ENCODE data around the gene NR5A1.

The NR5A1 gene

GRCh38 chr9:124503713-124504529 is 3.3 kb downstream of the NR5A1 start:
- Histone ChIP-seq H3K4me3 (ENCODE audit: low read length) (no peak overlapping the region), H3K36me3 (ENCODE audit: control insufficient read depth, insufficient read depth, low read length, severe bottlenecking) (no peaks in the 10 kb centered on the region), H3K9ac (ENCODE audit: low read length) (no peak overlapping the region), H3K4me1 (ENCODE audit: control insufficient read depth, insufficient read depth, low read length) (peaks cover 4% of the 10 kb centered on the region), H3K27me3 (replicated peaks; ENCODE audit: control insufficient read depth, insufficient read depth, low read length) (peaks cover 51% of the 10 kb centered on the region), H3K9me3 (ENCODE audit: control insufficient read depth, low read length) (no peaks in the 10 kb centered on the region)
- DNase-seq (ENCODE audit: low read depth): no peak

GRCh38 chr9:124502711-124503702 is 4.2 kb downstream of the NR5A1 start:
- no peak for DNase-seq (ENCODE audit: low read depth)
- Histone ChIP-seq H3K9me3 (ENCODE audit: control insufficient read depth, low read length) (no peaks in the 10 kb centered on the region), H3K9ac (ENCODE audit: low read length) (no peak overlapping the region), H3K27me3 (replicated peaks; ENCODE audit: control insufficient read depth, insufficient read depth, low read length) (peaks cover 61% of the 10 kb centered on the region), H3K36me3 (ENCODE audit: control insufficient read depth, insufficient read depth, low read length, severe bottlenecking) (no peaks in the 10 kb centered on the region), H3K4me1 (ENCODE audit: control insufficient read depth, insufficient read depth, low read length) (peaks cover 4% of the 10 kb centered on the region), H3K4me3 (ENCODE audit: low read length) (no peak overlapping the region)

GRCh38 chr9:124501771-124502320 is 5.4 kb downstream of the NR5A1 start:
- Histone ChIP-seq H3K27me3 (replicated peaks; ENCODE audit: control insufficient read depth, insufficient read depth, low read length) (peaks cover 72% of the 10 kb centered on the region), H3K36me3 (ENCODE audit: control insufficient read depth, insufficient read depth, low read length, severe bottlenecking) (no peaks in the 10 kb centered on the region)

GRCh38 chr9:124500796-124501611 is 6.2 kb downstream of the NR5A1 start:
- DNase-seq (ENCODE audit: low read depth): no peak
- Histone ChIP-seq H3K9ac (ENCODE audit: low read length) (no peak overlapping the region), H3K9me3 (ENCODE audit: control insufficient read depth, low read length) (no peaks in the 10 kb centered on the region), H3K27me3 (replicated peaks; ENCODE audit: control insufficient read depth, insufficient read depth, low read length) (peaks cover 80% of the 10 kb centered on the region), H3K36me3 (ENCODE audit: control insufficient read depth, insufficient read depth, low read length, severe bottlenecking) (no peaks in the 10 kb centered on the region), H3K4me1 (ENCODE audit: control insufficient read depth, insufficient read depth, low read length) (peaks cover 4% of the 10 kb centered on the region), H3K4me3 (ENCODE audit: low read length) (no peak overlapping the region)

More at GRCh38 chr9:124501771-124502320, 5.4 kb downstream of the NR5A1 start:
- peaks cover 4% of the 10 kb centered on the region for H3K4me1 ChIP-seq (ENCODE audit: control insufficient read depth, insufficient read depth, low read length)
- DNase-seq (ENCODE audit: low read depth): no peak
- no peaks in the 10 kb centered on the region for H3K9me3 ChIP-seq (ENCODE audit: control insufficient read depth, low read length)
- H3K9ac ChIP-seq (ENCODE audit: low read length): no peak overlapping the region
- H3K4me3 ChIP-seq (ENCODE audit: low read length): no peak overlapping the region

GRCh38 chr9:124500028-124500795 is 7.0 kb downstream of the NR5A1 start:
- Histone ChIP-seq H3K9me3 (ENCODE audit: control insufficient read depth, low read length) (no peaks in the 10 kb centered on the region), H3K4me3 (ENCODE audit: low read length) (no peak overlapping the region), H3K4me1 (ENCODE audit: control insufficient read depth, insufficient read depth, low read length) (peaks cover 4% of the 10 kb centered on the region), H3K36me3 (ENCODE audit: control insufficient read depth, insufficient read depth, low read length, severe bottlenecking) (no peaks in the 10 kb centered on the region), H3K9ac (ENCODE audit: low read length) (no peak overlapping the region), H3K27me3 (replicated peaks; ENCODE audit: control insufficient read depth, insufficient read depth, low read length) (peaks cover 81% of the 10 kb centered on the region)
- no peak for DNase-seq (ENCODE audit: low read depth)

- Histone ChIP-seq H3K9ac (ENCODE audit: low read length) (no peak overlapping the region), H3K36me3 (ENCODE audit: control insufficient read depth, insufficient read depth, low read length, severe bottlenecking) (no peaks in the 10 kb centered on the region), H3K27me3 (replicated peaks; ENCODE audit: control insufficient read depth, insufficient read depth, low read length) (peaks cover 89% of the 10 kb centered on the region), H3K4me1 (ENCODE audit: control insufficient read depth, insufficient read depth, low read length) (peaks cover 4% of the 10 kb centered on the region), H3K9me3 (ENCODE audit: control insufficient read depth, low read length) (no peaks in the 10 kb centered on the region), H3K4me3 (ENCODE audit: low read length) (no peak overlapping the region)
- no peak for DNase-seq (ENCODE audit: low read depth)
Measured at GRCh38 chr9:124499216-124499615, 8.0 kb downstream of the NR5A1 start.

- Histone ChIP-seq H3K36me3 (ENCODE audit: control insufficient read depth, insufficient read depth, low read length, severe bottlenecking) (no peaks in the 10 kb centered on the region), H3K4me3 (ENCODE audit: low read length) (no peak overlapping the region), H3K9me3 (ENCODE audit: control insufficient read depth, low read length) (no peaks in the 10 kb centered on the region), H3K9ac (ENCODE audit: low read length) (no peak overlapping the region), H3K4me1 (ENCODE audit: control insufficient read depth, insufficient read depth, low read length) (no peaks in the 10 kb centered on the region), H3K27me3 (replicated peaks; ENCODE audit: control insufficient read depth, insufficient read depth, low read length) (peaks cover 89% of the 10 kb centered on the region)
- no peak for DNase-seq (ENCODE audit: low read depth)
Measured at GRCh38 chr9:124498499-124499146, 8.6 kb downstream of the NR5A1 start.

GRCh38 chr9:124498040-124498439 is 9.2 kb downstream of the NR5A1 start:
- Histone ChIP-seq H3K9ac (ENCODE audit: low read length) (no peak overlapping the region), H3K36me3 (ENCODE audit: control insufficient read depth, insufficient read depth, low read length, severe bottlenecking) (no peaks in the 10 kb centered on the region), H3K4me3 (ENCODE audit: low read length) (no peak overlapping the region), H3K4me1 (ENCODE audit: control insufficient read depth, insufficient read depth, low read length) (no peaks in the 10 kb centered on the region), H3K9me3 (ENCODE audit: control insufficient read depth, low read length) (no peaks in the 10 kb centered on the region), H3K27me3 (replicated peaks; ENCODE audit: control insufficient read depth, insufficient read depth, low read length) (peaks cover 89% of the 10 kb centered on the region)
- DNase-seq (ENCODE audit: low read depth): no peak

- H3K36me3 ChIP-seq (ENCODE audit: control insufficient read depth, insufficient read depth, low read length, severe bottlenecking): no peaks in the 10 kb centered on the region
- H3K4me3 ChIP-seq (ENCODE audit: low read length): no peak overlapping the region
- H3K4me1 ChIP-seq (ENCODE audit: control insufficient read depth, insufficient read depth, low read length): no peaks in the 10 kb centered on the region
- no peak overlapping the region for H3K9ac ChIP-seq (ENCODE audit: low read length)
- DNase-seq (ENCODE audit: low read depth): no peak
- no peaks in the 10 kb centered on the region for H3K9me3 ChIP-seq (ENCODE audit: control insufficient read depth, low read length)
- peaks cover 87% of the 10 kb centered on the region for H3K27me3 ChIP-seq (replicated peaks; ENCODE audit: control insufficient read depth, insufficient read depth, low read length)
Measured at GRCh38 chr9:124497441-124497840, 9.8 kb downstream of the NR5A1 start.

GRCh38 chr9:124496463-124496862 is 10.7 kb downstream of the NR5A1 start:
- DNase-seq (ENCODE audit: low read depth): no peak
- Histone ChIP-seq H3K36me3 (ENCODE audit: control insufficient read depth, insufficient read depth, low read length, severe bottlenecking) (no peaks in the 10 kb centered on the region), H3K4me3 (ENCODE audit: low read length) (no peak overlapping the region), H3K9me3 (ENCODE audit: control insufficient read depth, low read length) (no peaks in the 10 kb centered on the region), H3K9ac (ENCODE audit: low read length) (no peak overlapping the region), H3K27me3 (replicated peaks; ENCODE audit: control insufficient read depth, insufficient read depth, low read length) (peaks cover 78% of the 10 kb centered on the region), H3K4me1 (ENCODE audit: control insufficient read depth, insufficient read depth, low read length) (no peaks in the 10 kb centered on the region)

All from adipocyte (in vitro differentiated cells).